HuH-7 (cell line): ENCODE data around the gene PLCH1.
"Not testable (repeated sequence)": the region's sequence is repeated elsewhere in the genome, so short reads cannot be mapped to it uniquely, and the experiment has no call there.

Experiments used
- DNase-seq: peaks from one replicate; pipeline ENCODE4 v3.0.0; 2011; ENCODE audit warnings: low spot score

PLCH1 gene

DNA sequence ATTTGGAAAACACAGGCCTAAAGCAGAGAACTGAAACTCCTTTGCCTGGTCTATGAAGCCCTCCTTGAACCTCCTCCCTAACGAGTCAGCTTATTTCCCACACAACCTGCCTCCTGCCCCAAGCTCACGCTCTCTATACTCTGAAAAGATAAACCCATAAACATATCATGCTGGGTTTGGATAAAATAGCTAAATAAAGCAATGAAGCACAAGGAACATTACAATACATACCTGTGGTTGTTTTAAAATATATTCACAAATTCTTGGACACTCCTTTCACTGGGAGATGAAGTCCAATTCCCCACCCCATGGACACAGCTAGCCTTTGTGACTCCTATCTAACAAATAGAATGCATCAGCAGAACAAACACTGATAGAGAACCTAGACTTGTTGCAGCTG is 98.2 kb downstream of the PLCH1 start:
- no peak for DNase-seq

DNA sequence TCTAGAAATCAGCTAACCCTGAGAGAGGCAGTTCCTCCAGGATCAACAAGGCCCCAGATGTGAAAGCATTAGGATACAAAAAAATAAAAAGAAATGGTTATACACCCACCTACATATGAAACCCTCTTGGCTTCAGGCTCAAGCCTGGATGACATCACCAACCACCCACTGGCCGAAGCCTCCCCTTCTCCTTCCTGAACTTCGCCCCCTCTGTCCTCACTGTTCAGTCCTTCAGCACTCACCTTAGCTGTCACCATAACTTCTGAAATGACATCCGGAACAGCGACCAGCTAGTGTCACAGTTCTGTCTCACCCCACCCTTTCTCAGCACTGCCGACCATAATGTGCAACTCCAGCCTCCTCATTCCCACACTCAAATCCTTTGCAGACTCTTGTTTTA is 98.7 kb downstream of the PLCH1 start:
- peak; percentile 27 for DNase-seq

DNA sequence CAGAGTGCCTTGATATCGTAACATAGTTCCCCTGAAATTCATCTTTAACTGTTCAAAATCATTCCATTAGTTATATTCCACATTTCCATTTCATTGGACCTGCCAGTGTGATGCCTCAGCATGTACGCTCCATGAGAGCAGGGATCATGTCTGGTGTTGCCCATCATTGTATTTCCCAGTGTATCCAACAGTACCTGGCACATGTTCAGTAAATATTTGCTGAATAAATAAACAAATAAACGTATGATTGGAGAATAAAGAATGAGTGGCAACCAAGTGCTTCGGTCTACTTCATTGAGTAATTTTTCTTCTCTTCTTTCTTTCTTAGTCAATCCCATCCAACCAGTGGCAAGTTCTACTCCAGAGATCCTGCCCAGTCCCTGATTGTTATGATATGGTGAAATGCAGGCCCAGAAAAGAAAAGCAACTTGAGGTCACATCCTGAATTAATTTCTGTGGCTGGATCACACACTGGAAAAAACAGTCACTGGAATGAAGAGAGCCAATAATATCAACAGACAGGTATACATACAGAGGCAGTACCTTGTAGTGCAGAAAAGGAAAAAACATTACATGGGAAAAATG is 101.2 kb downstream of the PLCH1 start:
- DNase-seq, result no peak

DNA sequence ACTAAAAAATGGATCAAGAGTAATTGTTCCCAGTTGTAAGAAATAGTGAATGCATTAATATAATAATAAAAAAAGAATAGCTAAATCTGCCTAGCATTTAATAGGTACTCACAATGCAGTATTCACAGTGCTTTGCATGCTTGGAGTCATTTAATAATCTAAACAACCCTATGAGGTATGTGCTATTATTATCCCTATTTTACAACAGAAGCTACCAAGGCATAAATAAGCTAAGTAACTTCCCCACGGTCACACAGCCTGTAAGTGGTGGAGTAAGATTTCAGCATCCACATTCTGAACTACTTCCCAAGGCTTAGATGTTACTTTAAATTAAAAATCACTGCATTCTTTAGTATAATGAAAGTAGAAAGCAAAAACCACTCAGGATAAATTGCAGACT is 102.9 kb downstream of the PLCH1 start:
- DNase-seq, result no peak

DNA sequence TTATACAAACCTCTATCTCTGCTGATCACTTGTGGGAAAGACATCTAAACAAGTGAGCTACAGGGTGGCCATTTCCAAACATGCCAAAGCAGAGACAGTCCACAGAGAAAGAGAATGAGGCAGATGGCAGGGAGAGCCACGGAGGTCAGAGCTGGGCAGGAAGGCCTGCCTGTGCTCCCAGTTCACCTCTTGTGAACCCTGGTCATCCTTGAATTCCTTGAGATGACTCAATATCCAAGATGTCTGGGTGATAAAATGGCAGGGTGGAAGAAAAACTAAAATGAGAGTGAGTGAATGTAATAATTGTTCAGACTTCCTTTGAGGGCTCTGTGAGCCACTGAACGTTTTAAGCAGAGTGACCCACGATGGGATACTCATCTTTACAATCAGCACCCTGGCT is 104.8 kb downstream of the PLCH1 start:
- DNase-seq, result no peak

DNA sequence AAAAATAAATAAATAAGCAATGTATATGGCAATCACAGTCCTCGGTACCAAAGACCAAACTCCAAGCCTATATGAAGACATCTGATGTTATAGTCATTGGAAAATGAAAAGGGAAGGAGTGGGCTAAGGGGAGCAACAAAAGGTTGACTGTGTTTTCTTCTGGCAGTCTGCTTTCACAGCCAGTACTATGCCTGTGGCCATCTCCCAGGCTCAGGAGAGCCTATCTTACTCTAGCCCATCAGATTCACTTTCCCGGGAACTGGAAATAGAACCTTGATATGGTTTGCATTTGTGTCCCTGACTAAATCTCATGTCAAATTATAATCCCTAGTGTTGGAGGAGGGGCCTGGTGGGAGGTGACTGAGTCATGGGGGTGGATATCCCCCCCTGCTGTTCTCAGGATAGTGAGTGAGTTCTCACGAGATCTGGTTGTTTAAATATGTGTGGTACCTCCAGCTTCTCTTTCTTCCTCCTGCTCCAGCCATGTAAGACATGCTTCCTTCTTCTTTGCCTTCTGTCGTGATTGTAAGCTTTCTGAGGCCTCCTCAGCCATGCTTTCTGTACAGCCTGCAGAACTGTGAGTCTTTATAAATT is 105.3 kb downstream of the PLCH1 start:
- DNase-seq, result no peak

DNA sequence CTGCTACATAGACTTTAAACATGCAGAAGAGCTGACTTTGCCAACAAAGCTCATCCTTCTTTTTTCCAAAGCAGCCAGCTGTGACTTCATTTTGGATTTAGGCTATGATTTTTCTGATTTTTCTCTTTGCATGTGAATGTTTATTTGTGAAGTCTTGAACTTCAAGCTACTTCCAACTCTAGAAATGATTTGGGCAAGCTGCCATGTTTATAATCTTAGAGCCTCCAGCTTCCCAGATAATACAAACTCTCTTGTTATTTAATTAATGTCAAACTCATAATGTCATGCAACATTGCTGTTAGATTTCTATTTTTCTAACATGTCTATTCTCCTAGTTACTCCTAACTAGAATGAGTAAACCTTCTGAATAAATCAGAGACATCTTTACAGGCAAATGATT is 106.4 kb downstream of the PLCH1 start:
- not testable (repeated sequence) for DNase-seq

DNA sequence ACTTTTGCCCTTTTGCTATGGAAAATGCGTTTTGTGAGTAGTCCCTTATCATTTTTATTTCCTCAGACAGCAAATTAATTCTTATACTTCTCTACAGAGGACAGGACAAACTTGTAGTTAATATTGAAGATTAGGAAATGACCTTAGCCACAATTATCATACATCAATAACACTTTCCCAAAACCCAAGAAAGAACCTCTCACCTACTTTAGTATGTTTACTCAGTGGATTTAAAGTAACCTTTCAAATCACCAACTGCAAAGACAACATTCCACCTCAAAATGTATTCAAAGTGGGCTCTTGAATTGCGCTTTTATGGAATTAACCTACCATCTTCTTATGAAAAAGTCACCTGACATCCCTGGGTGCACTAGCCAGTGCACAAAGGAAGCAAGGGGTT is 107.3 kb downstream of the PLCH1 start:
- no peak for DNase-seq

DNA sequence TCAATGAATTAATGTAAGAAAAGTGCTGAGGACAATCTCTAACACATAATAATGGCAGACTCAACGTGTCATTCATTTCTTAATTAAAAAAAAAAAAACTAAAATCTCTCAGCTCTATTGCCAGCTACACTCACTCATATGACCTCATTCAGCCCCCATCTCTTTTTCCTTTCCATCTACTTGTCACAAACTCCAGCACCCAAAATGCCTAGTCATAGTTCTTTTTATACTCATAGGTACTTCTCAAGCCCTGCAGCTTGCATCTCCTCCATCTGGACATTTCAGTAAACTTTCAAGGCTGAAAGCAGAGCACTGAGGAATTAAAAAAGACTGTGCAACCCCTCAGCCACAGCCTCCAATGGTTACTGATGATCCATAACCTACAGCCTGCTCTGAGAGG is 109.8 kb downstream of the PLCH1 start:
- no peak for DNase-seq

DNA sequence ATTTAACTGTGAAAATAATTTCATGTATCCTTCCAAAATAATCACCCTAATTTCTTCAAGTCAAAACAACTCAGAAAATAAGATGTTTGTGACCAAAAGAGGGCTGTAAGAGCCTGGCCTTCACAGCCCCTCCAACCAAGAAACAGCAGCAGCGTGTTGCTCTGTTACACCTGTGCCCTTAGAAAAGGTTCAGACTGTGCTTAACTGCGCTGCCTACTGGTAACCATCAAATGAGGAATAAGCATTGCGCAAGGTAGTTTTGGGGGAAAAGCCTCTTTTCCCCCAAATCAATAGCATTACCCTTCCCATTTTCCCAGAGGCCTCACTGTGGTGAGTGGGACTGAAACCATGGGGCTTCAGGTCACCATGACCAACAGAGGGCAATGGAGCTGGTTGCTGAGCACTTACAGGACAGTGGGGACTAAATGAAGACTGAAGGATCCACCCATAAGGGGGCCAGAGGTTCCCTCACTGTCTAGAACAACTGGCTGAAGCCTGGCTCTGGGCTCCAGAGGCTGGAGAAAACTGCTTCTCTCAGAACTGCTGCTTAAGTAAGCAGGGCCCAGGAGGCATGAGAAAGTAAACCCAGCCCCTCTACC is 110.7 kb downstream of the PLCH1 start:
- DNase-seq, result no peak

DNA sequence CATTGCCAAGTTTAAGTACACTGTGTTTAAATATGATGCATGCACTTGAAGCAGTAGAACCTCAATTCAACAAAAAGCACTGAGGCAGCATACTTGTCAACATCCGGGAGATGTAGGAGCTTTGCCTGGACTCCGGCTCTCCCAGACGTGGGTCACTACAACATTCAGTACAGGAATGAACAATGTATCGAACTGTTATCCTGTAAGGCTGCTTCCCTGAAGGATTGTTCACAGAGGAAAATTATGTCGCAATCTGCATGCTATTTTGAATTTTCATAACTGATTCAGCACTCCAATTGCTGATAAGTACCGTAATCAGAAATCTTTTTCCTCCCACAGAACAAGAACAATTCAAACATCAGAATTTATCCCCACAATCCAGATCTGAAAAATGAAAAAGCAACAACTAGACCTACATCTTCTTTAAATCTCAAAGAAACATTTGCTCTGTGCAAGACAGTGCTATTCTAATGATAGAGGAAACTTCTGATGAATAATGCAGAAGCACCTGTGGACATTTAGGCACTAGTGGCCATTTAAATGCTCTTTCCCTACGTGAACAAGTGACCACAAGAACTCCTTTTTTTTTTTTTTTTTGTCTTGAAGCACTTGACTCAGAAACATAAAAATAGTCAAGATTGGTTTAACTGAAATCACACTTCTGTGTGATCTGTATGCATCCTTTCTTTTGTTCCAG is 113.4 kb downstream of the PLCH1 start:
- DNase-seq, result no peak

DNA sequence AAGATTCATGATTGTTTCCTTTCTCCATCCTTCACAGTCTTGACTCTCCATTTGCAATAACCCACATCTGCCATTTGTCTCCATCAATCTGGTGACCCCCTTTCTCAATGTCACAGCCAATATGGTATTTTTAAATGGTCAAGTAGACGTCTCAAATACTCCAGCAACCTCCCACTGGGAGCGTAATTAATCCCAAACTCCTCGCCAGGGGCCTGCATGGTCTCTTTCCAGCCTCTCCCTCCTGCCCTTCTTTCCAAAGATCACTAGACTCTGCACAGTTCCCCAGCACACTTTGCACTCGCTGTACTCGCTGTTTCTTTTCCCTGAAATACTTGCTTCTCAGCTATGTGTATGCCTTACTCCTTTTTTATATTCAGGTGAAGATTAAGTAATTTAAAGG is 115.3 kb downstream of the PLCH1 start:
- DNase-seq, result no peak

DNA sequence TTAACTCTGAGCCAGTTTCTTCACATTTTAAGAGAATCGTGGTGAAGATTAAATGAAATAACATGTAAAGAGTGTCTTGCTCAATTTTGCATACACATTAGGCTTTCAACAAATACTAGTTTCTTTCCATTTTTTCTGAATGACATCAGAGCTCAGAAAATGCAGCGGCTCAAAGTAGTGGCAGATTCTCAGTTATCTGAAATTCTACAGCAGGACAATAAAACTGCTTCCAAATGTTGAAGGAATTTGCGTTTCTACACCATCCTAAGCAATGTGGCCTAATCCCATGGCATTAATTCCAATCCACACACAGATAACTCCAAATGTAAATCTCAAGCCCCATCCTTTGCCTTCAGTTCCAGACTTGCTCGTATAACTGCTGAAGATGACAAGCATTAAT is 115.8 kb downstream of the PLCH1 start:
- DNase-seq, result no peak

DNA sequence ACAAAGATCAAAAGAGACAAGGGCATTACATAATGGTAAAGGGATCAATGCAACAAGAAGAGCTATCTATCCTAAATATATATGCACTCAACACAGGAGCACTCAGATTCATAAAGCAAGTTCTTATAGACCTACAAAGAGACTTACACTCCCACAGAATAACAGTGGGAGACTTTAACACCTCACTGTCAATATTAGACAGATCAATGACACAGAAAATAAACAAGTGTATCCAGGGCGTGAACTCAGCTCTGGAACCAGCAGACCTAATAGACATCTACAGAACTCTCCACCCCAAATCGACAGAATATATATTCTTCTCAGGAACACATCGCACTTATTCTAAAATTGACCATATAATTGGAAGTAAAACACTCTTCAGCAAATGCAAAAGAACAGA is 122.2 kb downstream of the PLCH1 start:
- DNase-seq, result not testable (repeated sequence)

DNA sequence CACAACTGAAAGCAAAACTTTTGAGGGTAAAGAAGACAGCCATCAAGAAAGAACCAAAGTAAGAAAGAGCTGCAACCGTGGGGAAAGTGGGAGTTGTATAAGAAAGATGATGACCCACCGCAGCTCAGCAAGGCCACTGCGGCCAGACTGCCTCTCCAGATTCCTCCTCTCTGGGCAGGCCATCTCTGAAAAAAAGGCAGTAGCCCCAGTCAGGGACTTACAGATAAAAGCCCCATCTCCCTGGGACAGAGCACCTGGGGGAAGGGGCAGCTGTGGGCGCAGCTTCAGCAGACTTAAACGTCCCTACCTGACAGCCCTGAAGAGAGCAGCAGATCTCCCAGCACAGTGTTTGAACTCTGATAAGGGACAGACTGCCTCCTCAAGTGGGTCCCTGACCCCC is 124.3 kb downstream of the PLCH1 start:
- not testable (repeated sequence) for DNase-seq

DNA sequence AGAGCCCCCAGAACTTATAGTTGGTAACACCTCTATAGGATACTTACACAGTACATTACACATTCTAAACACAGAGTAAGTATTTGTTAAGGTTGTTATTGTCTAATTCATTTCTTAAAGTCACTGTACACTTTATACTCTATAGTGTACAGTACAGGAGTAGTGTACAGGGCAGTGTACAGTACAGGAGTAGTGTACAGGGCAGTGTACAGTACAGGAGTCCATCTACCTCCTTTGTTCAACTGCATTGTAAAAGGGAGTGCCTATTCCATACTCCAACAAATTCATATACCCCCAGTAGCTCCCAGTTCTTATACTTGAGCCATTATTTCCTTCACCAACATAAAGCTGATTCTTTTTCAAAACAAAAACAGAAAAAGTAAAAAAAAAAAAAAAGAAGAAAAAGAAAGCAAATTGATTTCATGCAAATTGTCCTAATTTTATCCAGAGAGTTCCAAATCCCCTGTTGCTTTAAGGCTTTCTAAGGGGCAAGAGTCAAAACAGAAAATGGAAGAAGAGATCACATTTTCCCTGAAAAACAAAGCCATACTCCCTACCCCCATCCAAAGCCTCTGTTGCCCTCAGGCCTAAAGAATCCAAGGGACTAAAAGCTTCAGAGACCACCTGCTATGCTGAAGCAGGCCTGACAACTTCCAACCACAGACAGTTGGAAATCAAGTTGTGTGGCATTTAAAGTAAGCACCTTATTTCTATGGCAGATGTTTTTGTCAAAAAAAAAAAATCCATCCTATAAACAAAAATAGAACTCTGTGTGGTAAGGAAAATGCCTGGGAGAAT is 125.6 kb downstream of the PLCH1 start:
- DNase-seq, result no peak

DNA sequence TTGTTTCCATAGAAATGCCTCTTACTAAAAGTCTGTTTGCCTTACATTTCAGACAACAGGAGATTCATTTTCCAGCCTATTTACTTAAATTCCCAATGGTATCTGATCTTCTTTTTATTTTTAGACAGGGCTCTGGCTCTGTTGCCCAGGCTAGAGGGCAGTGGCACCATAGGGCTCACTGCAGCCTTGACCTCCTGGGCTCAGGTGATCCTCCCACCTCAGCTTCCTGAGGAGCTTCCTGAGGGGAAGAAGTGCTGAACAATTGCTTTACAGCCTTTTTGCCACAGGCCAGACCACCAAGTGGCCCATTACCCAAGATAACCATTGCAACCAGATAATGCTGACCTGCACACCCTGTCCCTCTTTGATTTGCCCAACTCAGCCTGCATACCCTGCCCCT is 126.3 kb downstream of the PLCH1 start:
- DNase-seq, result no peak

DNA sequence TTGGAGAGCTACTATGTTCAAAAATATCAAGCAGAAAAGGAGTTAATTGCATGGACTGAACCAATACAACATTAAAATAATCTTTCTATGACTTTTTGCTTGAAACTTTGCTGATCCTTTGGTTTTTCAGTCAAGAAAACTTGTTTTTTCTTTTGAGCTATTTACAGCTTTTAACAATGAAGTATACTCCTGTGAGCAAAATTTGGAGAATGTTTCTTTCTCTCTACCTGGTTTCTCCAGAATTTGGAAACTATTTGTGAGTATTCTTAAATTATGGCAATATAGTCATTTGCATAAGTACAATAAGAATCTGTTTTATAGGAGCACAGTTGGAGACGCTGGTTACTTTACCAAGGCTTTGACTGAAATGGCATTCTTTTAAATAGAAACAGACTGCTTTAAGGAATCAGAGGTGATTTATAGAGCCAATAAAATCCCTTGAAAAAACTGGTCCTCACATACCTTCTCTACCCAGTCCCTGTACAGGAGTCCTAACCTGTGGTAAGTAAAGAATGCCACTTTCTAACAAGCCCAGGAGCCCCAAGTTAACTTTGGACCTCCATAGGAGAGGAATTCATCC is 127.4 kb downstream of the PLCH1 start:
- DNase-seq, result no peak

DNA sequence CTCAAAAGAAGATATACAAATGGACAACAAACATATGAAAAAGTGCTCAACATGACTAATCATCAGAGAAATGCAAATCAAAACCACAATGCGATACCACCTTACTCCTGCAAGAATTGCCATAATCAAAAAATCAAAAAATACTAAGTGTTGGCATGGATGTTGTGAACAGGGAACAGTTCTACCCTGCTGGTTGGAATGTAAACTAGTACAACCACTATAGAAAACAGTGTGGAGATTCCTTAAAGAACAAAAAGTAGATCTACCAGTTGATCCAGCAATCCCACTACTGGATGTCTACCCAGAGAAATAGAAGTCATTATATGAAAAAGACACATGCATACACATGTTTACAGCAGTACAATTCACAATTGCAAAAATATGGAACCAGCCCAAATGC is 129.7 kb downstream of the PLCH1 start:
- not testable (repeated sequence) for DNase-seq

DNA sequence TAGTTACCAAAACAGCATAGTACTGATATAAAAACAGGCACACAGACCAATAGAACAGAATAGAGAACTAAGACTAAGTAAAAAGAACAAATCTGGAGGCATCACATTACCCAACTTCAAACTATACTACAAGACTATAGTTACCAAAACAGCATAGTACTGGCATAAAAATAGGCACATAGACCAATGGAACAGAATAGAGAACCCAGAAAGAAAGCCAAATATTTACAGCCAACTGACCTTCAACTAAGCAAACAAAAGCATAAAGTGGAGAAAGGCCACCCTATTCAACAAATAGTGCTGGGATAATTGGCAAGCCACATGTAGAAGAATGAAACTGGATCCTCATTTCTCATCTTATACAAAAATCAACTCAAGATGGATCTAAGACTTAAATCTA is 130.5 kb downstream of the PLCH1 start:
- not testable (repeated sequence) for DNase-seq

DNA sequence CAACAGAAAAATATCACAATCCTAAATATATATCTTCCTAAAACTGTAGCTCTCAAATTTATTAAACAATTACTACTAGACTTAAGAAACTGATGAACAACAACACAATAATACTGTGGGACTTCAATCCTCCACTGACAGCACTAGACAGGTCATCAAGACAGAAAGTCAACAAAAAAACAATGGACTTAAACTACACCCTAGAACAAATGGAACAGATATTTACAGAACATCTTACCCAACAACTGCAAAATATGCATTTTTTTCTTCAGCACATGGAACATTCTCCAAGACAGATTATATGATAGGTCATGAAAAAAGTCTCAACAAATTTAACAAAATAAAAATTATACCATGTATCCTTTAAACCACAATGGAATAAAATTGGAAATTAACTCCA is 133.4 kb downstream of the PLCH1 start:
- no peak for DNase-seq

DNA sequence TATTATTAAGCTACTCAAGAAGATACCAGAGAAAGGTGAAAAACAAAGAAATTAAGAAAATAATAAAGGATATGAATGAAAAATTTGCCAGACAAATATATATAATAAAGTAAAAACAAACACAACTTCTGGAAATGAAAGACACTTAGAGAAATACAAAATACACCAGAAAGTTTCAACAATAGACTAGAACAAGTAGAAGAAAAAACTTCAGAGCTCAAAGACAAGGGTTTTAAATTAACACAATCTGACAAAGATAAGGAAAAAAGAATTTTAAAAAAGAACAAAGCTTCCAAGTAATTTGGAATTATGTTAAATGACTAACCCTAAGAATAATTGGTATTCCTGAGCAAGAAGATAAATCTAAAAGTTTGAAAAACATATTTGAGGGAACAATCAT is 135.3 kb downstream of the PLCH1 start:
- no peak for DNase-seq
